HepG2 (cell line): ENCODE data around the gene PITPNM2. TPM values are rescaled to one million over a fixed set of nuclear protein-coding genes. Genes with fewer than 3 reads are reported as not detected.

Experiments used
- ARNT2 ChIP-seq: sonication (generic); formaldehyde crosslinking; IDR thresholded peaks from 2 replicates; pipeline ENCODE4 v1.8.0; 2022; ENCODE audit warnings: mild to moderate bottlenecking, low read depth, missing genetic modification reagents, moderate library complexity
- FOSL2 ChIP-seq: sonication (generic); formaldehyde crosslinking; IDR thresholded peaks from 2 replicates; pipeline ENCODE4 v1.4.0; 2020; ENCODE audit warnings: missing genetic modification reagents
- FOXA3 ChIP-seq: IDR thresholded peaks from 2 replicates; pipeline ENCODE4 v1.6.1; 2016; ENCODE audit warnings: missing genetic modification reagents, missing compliant biosample characterization
- GATAD1 ChIP-seq: IDR thresholded peaks from 2 replicates; pipeline ENCODE4 v1.6.1; 2016; ENCODE audit warnings: missing genetic modification reagents, missing compliant biosample characterization
- HDAC2 ChIP-seq: sonication (generic); formaldehyde crosslinking; IDR thresholded peaks from 2 replicates; pipeline ENCODE4 v1.4.0; 2020; ENCODE audit warnings: missing genetic modification reagents
- MIER3 ChIP-seq: IDR thresholded peaks from 2 replicates; pipeline ENCODE4 v1.6.1; 2016; ENCODE audit warnings: missing compliant biosample characterization, borderline replicate concordance
- NR2F6 ChIP-seq, 2 experiments: IDR thresholded peaks; 2 replicates each; pipeline ENCODE4 v1.6.1; 2016; ENCODE audit warnings: antibody characterized with exemption in 1 of 2, mild to moderate bottlenecking in 1 of 2
- PHB2 ChIP-seq: fragments of 450-650 bp; IDR thresholded peaks from 2 replicates; pipeline ENCODE4 v1.6.1; 2018; ENCODE audit not compliant: partially characterized antibody
- POGZ ChIP-seq: sonication (generic); formaldehyde crosslinking; IDR thresholded peaks from 2 replicates; pipeline ENCODE4 v1.4.0; 2020; ENCODE audit warnings: mild to moderate bottlenecking, missing genetic modification reagents
- RBFOX2 ChIP-seq: fragments of 200-400 bp; formaldehyde crosslinking; IDR thresholded peaks from 2 replicates; pipeline ENCODE4 v1.6.1; 2017; ENCODE audit warnings: low read depth, mild to moderate bottlenecking, low read length
- RXRA ChIP-seq: sonication (generic); formaldehyde crosslinking; IDR thresholded peaks from 2 replicates; pipeline ENCODE4 v1.5.1; 2020; ENCODE audit warnings: missing genetic modification reagents
- TAF15 ChIP-seq: fragments of 200-400 bp; formaldehyde crosslinking; IDR thresholded peaks from one replicate; pipeline ENCODE4 v1.6.1; 2018; ENCODE audit warnings: mild to moderate bottlenecking, low read depth, low read length; ENCODE audit not compliant: poor library complexity, severe bottlenecking
- WIZ ChIP-seq: sonication (generic); formaldehyde crosslinking; IDR thresholded peaks from 2 replicates; pipeline ENCODE4 v1.5.1; 2020; ENCODE audit warnings: mild to moderate bottlenecking, missing genetic modification reagents
- ZBTB7B ChIP-seq: sonication (generic); formaldehyde crosslinking; IDR thresholded peaks from 2 replicates; pipeline ENCODE4 v1.4.0; 2020; ENCODE audit warnings: missing genetic modification reagents
- ZBTB8A ChIP-seq: sonication (generic); formaldehyde crosslinking; IDR thresholded peaks from 2 replicates; pipeline ENCODE4 v1.4.0; 2020; ENCODE audit warnings: mild to moderate bottlenecking, low read depth, missing genetic modification reagents, borderline replicate concordance
- ZNF501 ChIP-seq: sonication (generic); formaldehyde crosslinking; IDR thresholded peaks from 2 replicates; pipeline ENCODE4 v1.5.1; 2020; ENCODE audit warnings: mild to moderate bottlenecking, moderate library complexity, missing genetic modification reagents
- ZNF883 ChIP-seq: sonication (generic); formaldehyde crosslinking; IDR thresholded peaks from 2 replicates; pipeline ENCODE4 v1.5.1; 2020; ENCODE audit warnings: mild to moderate bottlenecking, missing genetic modification reagents; ENCODE audit errors: not compliant biosample characterization
- ZNF891 ChIP-seq: sonication (generic); formaldehyde crosslinking; IDR thresholded peaks from 2 replicates; pipeline ENCODE4 v1.5.0; 2020; ENCODE audit warnings: mild to moderate bottlenecking, missing genetic modification reagents
- polyA plus RNA-seq, 8 experiments: library from polyadenylated mRNA; depleted of rRNA in 3 of 8; stranded (reverse) in 7 of 8; unstranded in 1 of 8; fragments of >200 nt; fragmentation: Illumina TruSeq in 4 of 8; extraction: Trizol in 4 of 8; gene quantifications; 2 replicates each; pipeline versions ENCODE4 v1.2.1 to v1.2.3, GENCODE V29; 2011 to 2016; ENCODE audit warnings: low read depth in 4 of 8, missing spikeins in 1 of 8, mixed read lengths in 1 of 8; ENCODE audit not compliant: insufficient read depth in 1 of 8
- total RNA-seq, 5 experiments: library from RNA; depleted of rRNA; stranded (reverse); fragments of >200 nt; fragmentation: Illumina TruSeq; extraction: Trizol; gene quantifications; 2 replicates each; pipeline ENCODE4 v1.2.3, GENCODE V29; 2016; ENCODE audit warnings: low read depth in 1 of 5
- TF ChIP-seq, protein P1 (sequence below): sonication (generic); formaldehyde crosslinking; IDR thresholded peaks from 2 replicates; pipeline ENCODE4 v1.8.1; 2023; ENCODE audit warnings: missing genetic modification reagents, mild to moderate bottlenecking, borderline replicate concordance
- TF ChIP-seq, protein P2 (sequence below): sonication (generic); formaldehyde crosslinking; IDR thresholded peaks from 2 replicates; pipeline ENCODE4 v1.5.1; 2020; ENCODE audit warnings: mild to moderate bottlenecking, missing genetic modification reagents, moderate library complexity
- TF ChIP-seq, protein P3 (sequence below): sonication (generic); formaldehyde crosslinking; IDR thresholded peaks from 2 replicates; pipeline ENCODE4 v1.5.1; 2020; ENCODE audit warnings: missing genetic modification reagents, mild to moderate bottlenecking, borderline replicate concordance
- TF ChIP-seq, protein P4 (sequence below): IDR thresholded peaks from 2 replicates; pipeline ENCODE4 v1.6.1; 2016; ENCODE audit warnings: mild to moderate bottlenecking
- TF ChIP-seq, protein P5 (sequence below): IDR thresholded peaks from 2 replicates; pipeline ENCODE4 v1.6.1; 2016; ENCODE audit warnings: missing compliant biosample characterization, missing genetic modification reagents, borderline replicate concordance

PITPNM2 gene
- total and polyA plus RNA-seq, 2 of the 13 experiments (the other 11 are each of a cell fraction or from before 2014, with no cell fraction given), result 4.2 to 5.3 TPM

DNA sequence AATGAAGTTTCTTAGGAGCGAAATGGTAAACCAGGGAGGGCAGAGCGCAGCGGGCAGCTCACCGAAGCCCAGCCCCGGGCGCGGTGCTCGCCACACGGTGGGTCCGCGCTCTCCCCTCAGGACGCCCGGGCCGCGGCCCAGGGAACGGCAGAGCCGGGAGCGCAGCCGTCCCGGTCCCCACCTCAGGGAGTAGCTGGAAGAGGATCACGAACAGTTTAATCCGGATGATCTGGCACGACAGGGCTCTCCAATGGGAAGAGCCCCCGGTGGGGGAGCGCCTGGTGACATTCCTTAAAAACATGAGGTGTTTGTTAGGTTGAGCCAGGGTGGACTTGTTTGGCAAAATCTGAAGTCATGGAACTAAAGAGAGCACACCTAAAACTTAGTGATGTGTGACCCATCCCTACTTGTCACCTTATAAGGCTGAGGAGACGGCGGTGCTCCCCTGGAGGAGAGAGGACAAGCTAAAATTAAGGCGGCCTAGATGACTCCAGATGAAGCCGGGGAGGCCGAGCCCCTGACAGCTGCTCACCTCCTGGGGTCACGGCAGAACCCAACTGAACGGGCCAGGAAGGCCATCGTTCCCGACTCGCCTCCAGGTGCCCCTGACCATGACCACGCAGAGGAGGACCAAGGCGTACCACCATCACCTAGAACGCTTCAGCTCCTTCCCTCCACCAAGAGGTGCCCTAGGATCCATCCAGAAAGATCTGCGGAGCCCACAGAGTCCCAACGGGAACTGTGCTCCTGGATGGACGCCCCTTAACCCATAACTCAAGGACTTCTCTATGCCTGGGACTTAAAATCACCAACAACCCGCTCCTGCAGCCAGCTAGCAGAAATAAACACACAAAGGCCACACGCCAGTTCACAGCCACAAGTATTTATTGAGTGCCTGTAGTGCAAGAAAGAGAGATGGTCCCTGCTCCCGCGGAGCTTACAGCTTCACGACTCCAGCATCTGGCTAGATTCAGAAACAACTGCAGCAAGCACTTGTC is 866 bp upstream of the PITPNM2 start (continued):
- TF ChIP-seq GATAD1 (CRISPR knock-in tag) (no peak), POGZ (CRISPR knock-in tag) (no peak), ZNF883 (CRISPR knock-in tag) (no peak), HDAC2 (CRISPR knock-in tag) (no peak), MIER3 (CRISPR knock-in tag) (no peak), TAF15 (no peak), ZNF891 (CRISPR knock-in tag) (0 out of 2 replicates have a peak, but pooled peaks have one; percentile 6), FOSL2 (CRISPR knock-in tag) (no peak), ZBTB7B (CRISPR knock-in tag) (0 out of 2 replicates have a peak, but pooled peaks have one; percentile 44), RBFOX2 (peak; percentile 39; the same call in 1 of the 2 replicates), WIZ (no peak), NR2F6 (IDR thresholded peaks at IDR 0.05) (no peak), NR2F6 (CRISPR knock-in tag; IDR thresholded peaks at IDR 0.05) (no peak), RXRA (CRISPR knock-in tag) (0 out of 2 replicates have a peak, but pooled peaks have one; percentile 21), FOXA3 (CRISPR knock-in tag) (no peak), PHB2 (no peak), ZBTB8A (no peak), ZNF501 (no peak), ARNT2 (CRISPR knock-in tag) (0 out of 2 replicates have a peak, but pooled peaks have one; percentile 18)
- TF ChIP-seq, protein P1, sequence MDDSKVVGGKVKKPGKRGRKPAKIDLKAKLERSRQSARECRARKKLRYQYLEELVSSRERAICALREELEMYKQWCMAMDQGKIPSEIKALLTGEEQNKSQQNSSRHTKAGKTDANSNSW, result no peak
- TF ChIP-seq, protein P2, sequence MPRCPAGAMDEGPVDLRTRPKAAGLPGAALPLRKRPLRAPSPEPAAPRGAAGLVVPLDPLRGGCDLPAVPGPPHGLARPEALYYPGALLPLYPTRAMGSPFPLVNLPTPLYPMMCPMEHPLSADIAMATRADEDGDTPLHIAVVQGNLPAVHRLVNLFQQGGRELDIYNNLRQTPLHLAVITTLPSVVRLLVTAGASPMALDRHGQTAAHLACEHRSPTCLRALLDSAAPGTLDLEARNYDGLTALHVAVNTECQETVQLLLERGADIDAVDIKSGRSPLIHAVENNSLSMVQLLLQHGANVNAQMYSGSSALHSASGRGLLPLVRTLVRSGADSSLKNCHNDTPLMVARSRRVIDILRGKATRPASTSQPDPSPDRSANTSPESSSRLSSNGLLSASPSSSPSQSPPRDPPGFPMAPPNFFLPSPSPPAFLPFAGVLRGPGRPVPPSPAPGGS (CRISPR knock-in tag), result 0 out of 2 replicates have a peak, but pooled peaks have one; percentile 28
- TF ChIP-seq, protein P3, sequence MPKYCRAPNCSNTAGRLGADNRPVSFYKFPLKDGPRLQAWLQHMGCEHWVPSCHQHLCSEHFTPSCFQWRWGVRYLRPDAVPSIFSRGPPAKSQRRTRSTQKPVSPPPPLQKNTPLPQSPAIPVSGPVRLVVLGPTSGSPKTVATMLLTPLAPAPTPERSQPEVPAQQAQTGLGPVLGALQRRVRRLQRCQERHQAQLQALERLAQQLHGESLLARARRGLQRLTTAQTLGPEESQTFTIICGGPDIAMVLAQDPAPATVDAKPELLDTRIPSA, result no peak
- TF ChIP-seq, protein P4, sequence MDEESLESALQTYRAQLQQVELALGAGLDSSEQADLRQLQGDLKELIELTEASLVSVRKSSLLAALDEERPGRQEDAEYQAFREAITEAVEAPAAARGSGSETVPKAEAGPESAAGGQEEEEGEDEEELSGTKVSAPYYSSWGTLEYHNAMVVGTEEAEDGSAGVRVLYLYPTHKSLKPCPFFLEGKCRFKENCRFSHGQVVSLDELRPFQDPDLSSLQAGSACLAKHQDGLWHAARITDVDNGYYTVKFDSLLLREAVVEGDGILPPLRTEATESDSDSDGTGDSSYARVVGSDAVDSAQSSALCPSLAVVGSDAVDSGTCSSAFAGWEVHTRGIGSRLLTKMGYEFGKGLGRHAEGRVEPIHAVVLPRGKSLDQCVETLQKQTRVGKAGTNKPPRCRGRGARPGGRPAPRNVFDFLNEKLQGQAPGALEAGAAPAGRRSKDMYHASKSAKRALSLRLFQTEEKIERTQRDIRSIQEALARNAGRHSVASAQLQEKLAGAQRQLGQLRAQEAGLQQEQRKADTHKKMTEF (CRISPR knock-in tag), result peak; percentile 27; the same call in 1 of the 2 replicates
- TF ChIP-seq, protein P5, sequence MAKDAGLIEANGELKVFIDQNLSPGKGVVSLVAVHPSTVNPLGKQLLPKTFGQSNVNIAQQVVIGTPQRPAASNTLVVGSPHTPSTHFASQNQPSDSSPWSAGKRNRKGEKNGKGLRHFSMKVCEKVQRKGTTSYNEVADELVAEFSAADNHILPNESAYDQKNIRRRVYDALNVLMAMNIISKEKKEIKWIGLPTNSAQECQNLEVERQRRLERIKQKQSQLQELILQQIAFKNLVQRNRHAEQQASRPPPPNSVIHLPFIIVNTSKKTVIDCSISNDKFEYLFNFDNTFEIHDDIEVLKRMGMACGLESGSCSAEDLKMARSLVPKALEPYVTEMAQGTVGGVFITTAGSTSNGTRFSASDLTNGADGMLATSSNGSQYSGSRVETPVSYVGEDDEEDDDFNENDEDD (CRISPR knock-in tag), result no peak
